GM12878 (cell line): ENCODE results near the gene SLC38A9.

ENCODE experiments used
- ETV6 ChIP-seq, 2 experiments: fragments of 450-650 bp in 1 of 2; IDR thresholded peaks in 1 of 2; conservative IDR thresholded peaks in 1 of 2; 2 replicates each; pipeline ENCODE4 v1.6.1; 2014; ENCODE audit warnings: antibody characterized with exemption in 1 of 2, borderline replicate concordance in 1 of 2, low read depth in 1 of 2, mild to moderate bottlenecking in 1 of 2, moderate library complexity in 1 of 2
- EZH2 ChIP-seq: IDR thresholded peaks from 2 replicates; pipeline ENCODE4 v1.6.1; 2012; ENCODE audit warnings: low read depth, mild to moderate bottlenecking, control low read depth, inconsistent platforms, low read length, borderline replicate concordance; ENCODE audit not compliant: control insufficient read depth
- HDAC6 ChIP-seq: fragments of 200-600 bp; sonication (generic); IDR thresholded peaks from one replicate; pipeline ENCODE4 v1.8.0; 2017; ENCODE audit warnings: antibody characterized with exemption; ENCODE audit not compliant: unreplicated experiment
- NR2F1 ChIP-seq: fragments of 450-650 bp; conservative IDR thresholded peaks from 2 replicates; pipeline ENCODE4 v1.6.1; 2017; ENCODE audit warnings: mild to moderate bottlenecking
- POLR2AphosphoS2 ChIP-seq: IDR thresholded peaks from 2 replicates; pipeline ENCODE4 v1.6.1; 2011; ENCODE audit warnings: low read depth, mild to moderate bottlenecking, low read length, improper control_type of control experiment, moderate library complexity
- SP1 ChIP-seq: IDR thresholded peaks from one replicate; pipeline ENCODE4 v1.6.1; 2011; ENCODE audit warnings: low read depth, low read length
- TAF1 ChIP-seq: IDR thresholded peaks from 2 replicates; pipeline ENCODE4 v1.6.1; 2011; ENCODE audit warnings: mild to moderate bottlenecking, low read depth, low read length, borderline replicate concordance
- TCF12 ChIP-seq: IDR thresholded peaks from 2 replicates; pipeline ENCODE4 v1.6.1; 2011; ENCODE audit warnings: low read depth, mild to moderate bottlenecking, low read length
- ZNF274 ChIP-seq: IDR thresholded peaks from one replicate; pipeline ENCODE4 v1.8.0; 2011; ENCODE audit not compliant: insufficient read length, insufficient read depth
- TF ChIP-seq, protein P1 (sequence below), 3 experiments: IDR thresholded peaks in 2 of 3; conservative IDR thresholded peaks in 1 of 3; 2 replicates each; pipeline ENCODE4 v1.5.1; 2011; ENCODE audit warnings: low read depth in 3 of 3, low read length in 3 of 3, mild to moderate bottlenecking in 3 of 3, control low read depth in 2 of 3, moderate library complexity in 2 of 3, inconsistent platforms in 1 of 3, mixed read lengths in 1 of 3; ENCODE audit not compliant: control insufficient read depth in 2 of 3, insufficient read depth in 1 of 3; ENCODE audit errors: extremely low read depth in 1 of 3
- TF ChIP-seq, protein P2 (sequence below): fragments of 450-650 bp; IDR thresholded peaks from 2 replicates; pipeline ENCODE4 v1.6.1; 2014; ENCODE audit warnings: mild to moderate bottlenecking
- TF ChIP-seq, protein P3 (sequence below): fragments of 450-650 bp; IDR thresholded peaks from 2 replicates; pipeline ENCODE4 v1.6.1; 2018; ENCODE audit warnings: borderline replicate concordance, mild to moderate bottlenecking; ENCODE audit not compliant: partially characterized antibody
- TF ChIP-seq, protein P4 (sequence below): IDR thresholded peaks from 2 replicates; pipeline ENCODE4 v1.6.1; 2012; ENCODE audit warnings: mild to moderate bottlenecking, low read depth, low read length

DNA sequence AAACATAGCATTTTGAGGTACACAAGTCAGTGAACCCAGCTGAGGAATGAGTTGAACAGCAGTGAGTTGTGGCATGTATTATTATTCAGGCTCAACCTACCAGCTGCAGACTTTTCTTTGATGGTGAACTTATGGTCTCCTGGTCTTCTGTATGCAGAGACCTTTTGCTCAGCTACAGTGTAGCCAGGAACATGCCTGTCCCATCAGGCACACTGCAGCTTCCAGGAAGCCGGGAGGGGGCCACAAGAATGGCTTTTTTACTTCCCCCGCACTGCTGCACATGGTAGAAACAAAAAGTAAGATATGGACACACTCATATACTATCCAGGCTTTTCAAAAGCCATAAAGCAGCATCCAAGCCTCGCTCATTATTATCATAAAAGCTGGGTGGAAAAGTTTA lies 112.0 kb downstream of the SLC38A9 start:
- TF ChIP-seq, protein P1, sequence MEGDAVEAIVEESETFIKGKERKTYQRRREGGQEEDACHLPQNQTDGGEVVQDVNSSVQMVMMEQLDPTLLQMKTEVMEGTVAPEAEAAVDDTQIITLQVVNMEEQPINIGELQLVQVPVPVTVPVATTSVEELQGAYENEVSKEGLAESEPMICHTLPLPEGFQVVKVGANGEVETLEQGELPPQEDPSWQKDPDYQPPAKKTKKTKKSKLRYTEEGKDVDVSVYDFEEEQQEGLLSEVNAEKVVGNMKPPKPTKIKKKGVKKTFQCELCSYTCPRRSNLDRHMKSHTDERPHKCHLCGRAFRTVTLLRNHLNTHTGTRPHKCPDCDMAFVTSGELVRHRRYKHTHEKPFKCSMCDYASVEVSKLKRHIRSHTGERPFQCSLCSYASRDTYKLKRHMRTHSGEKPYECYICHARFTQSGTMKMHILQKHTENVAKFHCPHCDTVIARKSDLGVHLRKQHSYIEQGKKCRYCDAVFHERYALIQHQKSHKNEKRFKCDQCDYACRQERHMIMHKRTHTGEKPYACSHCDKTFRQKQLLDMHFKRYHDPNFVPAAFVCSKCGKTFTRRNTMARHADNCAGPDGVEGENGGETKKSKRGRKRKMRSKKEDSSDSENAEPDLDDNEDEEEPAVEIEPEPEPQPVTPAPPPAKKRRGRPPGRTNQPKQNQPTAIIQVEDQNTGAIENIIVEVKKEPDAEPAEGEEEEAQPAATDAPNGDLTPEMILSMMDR (IDR thresholded peaks at IDR 0.05 in 2 of 3, conservative IDR thresholded peaks at IDR 0.05 in 1 of 3; ENCODE audit: control insufficient read depth in 2 of 3, extremely low read depth in 1 of 3, insufficient read depth in 1 of 3, low read depth in 3 of 3, low read length in 3 of 3) = no peak
- TF ChIP-seq POLR2AphosphoS2 (no peak), TAF1 (no peak), EZH2 (no peak), TCF12 (no peak), SP1 (no peak), NR2F1 (no peak), ZNF274 (no peak), HDAC6 (no peak), ETV6 (conservative IDR thresholded peaks at IDR 0.05 in 1 of 2, IDR thresholded peaks at IDR 0.05 in 1 of 2; ENCODE audit: borderline replicate concordance in 1 of 2, low read depth in 1 of 2) (no peak)
- TF ChIP-seq, protein P2, sequence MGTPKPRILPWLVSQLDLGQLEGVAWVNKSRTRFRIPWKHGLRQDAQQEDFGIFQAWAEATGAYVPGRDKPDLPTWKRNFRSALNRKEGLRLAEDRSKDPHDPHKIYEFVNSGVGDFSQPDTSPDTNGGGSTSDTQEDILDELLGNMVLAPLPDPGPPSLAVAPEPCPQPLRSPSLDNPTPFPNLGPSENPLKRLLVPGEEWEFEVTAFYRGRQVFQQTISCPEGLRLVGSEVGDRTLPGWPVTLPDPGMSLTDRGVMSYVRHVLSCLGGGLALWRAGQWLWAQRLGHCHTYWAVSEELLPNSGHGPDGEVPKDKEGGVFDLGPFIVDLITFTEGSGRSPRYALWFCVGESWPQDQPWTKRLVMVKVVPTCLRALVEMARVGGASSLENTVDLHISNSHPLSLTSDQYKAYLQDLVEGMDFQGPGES = no peak
- TF ChIP-seq, protein P3, sequence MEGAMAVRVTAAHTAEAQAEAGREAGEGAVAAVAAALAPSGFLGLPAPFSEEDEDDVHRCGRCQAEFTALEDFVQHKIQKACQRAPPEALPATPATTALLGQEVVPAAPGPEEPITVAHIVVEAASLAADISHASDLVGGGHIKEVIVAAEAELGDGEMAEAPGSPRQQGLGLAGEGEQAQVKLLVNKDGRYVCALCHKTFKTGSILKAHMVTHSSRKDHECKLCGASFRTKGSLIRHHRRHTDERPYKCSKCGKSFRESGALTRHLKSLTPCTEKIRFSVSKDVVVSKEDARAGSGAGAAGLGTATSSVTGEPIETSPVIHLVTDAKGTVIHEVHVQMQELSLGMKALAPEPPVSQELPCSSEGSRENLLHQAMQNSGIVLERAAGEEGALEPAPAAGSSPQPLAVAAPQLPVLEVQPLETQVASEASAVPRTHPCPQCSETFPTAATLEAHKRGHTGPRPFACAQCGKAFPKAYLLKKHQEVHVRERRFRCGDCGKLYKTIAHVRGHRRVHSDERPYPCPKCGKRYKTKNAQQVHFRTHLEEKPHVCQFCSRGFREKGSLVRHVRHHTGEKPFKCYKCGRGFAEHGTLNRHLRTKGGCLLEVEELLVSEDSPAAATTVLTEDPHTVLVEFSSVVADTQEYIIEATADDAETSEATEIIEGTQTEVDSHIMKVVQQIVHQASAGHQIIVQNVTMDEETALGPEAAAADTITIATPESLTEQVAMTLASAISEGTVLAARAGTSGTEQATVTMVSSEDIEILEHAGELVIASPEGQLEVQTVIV = no peak
- TF ChIP-seq, protein P4, sequence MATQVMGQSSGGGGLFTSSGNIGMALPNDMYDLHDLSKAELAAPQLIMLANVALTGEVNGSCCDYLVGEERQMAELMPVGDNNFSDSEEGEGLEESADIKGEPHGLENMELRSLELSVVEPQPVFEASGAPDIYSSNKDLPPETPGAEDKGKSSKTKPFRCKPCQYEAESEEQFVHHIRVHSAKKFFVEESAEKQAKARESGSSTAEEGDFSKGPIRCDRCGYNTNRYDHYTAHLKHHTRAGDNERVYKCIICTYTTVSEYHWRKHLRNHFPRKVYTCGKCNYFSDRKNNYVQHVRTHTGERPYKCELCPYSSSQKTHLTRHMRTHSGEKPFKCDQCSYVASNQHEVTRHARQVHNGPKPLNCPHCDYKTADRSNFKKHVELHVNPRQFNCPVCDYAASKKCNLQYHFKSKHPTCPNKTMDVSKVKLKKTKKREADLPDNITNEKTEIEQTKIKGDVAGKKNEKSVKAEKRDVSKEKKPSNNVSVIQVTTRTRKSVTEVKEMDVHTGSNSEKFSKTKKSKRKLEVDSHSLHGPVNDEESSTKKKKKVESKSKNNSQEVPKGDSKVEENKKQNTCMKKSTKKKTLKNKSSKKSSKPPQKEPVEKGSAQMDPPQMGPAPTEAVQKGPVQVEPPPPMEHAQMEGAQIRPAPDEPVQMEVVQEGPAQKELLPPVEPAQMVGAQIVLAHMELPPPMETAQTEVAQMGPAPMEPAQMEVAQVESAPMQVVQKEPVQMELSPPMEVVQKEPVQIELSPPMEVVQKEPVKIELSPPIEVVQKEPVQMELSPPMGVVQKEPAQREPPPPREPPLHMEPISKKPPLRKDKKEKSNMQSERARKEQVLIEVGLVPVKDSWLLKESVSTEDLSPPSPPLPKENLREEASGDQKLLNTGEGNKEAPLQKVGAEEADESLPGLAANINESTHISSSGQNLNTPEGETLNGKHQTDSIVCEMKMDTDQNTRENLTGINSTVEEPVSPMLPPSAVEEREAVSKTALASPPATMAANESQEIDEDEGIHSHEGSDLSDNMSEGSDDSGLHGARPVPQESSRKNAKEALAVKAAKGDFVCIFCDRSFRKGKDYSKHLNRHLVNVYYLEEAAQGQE = no peak
